ENCODE measurements around the gene PITPNB.

The PITPNB gene

DNA sequence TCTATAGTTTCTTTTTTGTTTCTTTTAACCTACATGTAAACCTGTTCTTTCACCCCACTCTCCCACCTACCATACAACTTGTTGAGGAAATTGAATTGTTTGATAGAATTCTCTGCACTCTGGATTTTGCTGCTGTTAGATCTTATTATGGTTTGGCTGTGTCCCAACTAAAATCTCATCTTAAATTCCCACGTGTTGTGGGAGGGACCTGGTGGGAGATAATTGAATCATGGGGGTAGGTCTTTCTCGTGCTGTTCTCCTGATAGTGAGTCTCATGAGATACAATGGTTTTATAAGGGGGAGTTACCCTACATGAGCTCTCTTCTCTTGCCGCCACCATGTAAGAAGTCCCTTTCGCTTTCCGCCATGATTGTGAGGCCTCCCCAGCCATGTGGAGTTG is 15.0 kb upstream of the PITPNB start:
- Histone ChIP-seq H3K4me3 (ENCODE audit: low read depth, low read length) (no peak overlapping the region), H2AFZ (no peak overlapping the region), H3K4me1 (no peaks in the 10 kb centered on the region), H3K4me2 (ENCODE audit: low read length) (no peak overlapping the region), H3K36me3 (ENCODE audit: control insufficient read depth, insufficient read depth, low read length) (no peaks in the 10 kb centered on the region), H3K27ac (no peak overlapping the region), H3K9ac (no peak overlapping the region), H3K79me2 (peaks cover 3% of the 10 kb centered on the region), H3K27me3 (ENCODE audit: control insufficient read depth, insufficient read depth, low read length) (no peaks in the 10 kb centered on the region), H3K9me3 (ENCODE audit: control insufficient read depth, low read length) (no peaks in the 10 kb centered on the region)
- TF ChIP-seq, protein P1, sequence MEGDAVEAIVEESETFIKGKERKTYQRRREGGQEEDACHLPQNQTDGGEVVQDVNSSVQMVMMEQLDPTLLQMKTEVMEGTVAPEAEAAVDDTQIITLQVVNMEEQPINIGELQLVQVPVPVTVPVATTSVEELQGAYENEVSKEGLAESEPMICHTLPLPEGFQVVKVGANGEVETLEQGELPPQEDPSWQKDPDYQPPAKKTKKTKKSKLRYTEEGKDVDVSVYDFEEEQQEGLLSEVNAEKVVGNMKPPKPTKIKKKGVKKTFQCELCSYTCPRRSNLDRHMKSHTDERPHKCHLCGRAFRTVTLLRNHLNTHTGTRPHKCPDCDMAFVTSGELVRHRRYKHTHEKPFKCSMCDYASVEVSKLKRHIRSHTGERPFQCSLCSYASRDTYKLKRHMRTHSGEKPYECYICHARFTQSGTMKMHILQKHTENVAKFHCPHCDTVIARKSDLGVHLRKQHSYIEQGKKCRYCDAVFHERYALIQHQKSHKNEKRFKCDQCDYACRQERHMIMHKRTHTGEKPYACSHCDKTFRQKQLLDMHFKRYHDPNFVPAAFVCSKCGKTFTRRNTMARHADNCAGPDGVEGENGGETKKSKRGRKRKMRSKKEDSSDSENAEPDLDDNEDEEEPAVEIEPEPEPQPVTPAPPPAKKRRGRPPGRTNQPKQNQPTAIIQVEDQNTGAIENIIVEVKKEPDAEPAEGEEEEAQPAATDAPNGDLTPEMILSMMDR (IDR thresholded peaks at IDR 0.05) = no peak

DNA sequence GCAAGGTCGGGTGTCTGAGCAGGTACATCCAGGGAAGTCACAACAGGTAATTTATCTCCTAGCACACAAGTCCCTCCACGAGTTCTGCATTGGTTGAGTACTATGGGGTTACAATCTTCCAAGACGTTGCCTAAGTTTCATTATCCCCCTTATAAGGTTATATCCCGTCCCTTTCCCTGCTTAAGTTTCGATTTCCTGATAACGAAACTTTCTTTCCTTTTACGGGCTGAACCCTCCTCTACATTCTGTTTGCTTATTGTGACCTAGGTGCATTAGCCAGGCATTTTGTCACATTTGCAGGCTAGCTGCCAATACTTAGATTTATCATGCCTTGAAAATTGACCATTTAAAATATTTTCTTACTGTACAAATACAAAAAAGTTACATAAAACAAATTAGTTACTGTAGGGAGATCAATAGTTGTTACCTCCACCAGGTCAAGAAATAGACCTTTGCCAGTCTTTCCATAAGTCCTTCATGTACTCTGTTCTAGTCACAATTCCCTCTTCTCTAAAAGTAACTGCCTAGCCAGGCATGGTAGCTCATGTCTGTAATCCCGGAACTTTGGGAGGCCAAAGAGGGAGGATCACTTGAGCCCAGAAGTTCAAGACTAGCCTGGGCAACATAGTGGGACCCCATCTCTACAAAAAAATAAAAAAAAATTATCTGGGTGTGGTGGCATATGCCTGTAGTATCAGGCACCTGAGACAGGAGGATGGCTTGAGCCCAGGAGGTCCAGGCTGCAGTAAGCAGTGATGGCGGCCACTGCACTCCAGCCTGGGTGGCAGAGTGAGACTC is 14.3 kb upstream of the PITPNB start:
- Histone ChIP-seq H3K27ac (no peak overlapping the region), H2AFZ (no peak overlapping the region), H3K27me3 (ENCODE audit: control insufficient read depth, insufficient read depth, low read length) (no peaks in the 10 kb centered on the region), H3K4me3 (ENCODE audit: low read depth, low read length) (no peak overlapping the region), H3K4me2 (ENCODE audit: low read length) (no peak overlapping the region), H3K9me3 (ENCODE audit: control insufficient read depth, low read length) (no peaks in the 10 kb centered on the region), H3K4me1 (no peaks in the 10 kb centered on the region), H3K36me3 (ENCODE audit: control insufficient read depth, insufficient read depth, low read length) (no peaks in the 10 kb centered on the region), H3K79me2 (peaks cover 4% of the 10 kb centered on the region), H3K9ac (no peak overlapping the region)
- TF ChIP-seq, protein P1 (IDR thresholded peaks at IDR 0.05) = no peak

DNA sequence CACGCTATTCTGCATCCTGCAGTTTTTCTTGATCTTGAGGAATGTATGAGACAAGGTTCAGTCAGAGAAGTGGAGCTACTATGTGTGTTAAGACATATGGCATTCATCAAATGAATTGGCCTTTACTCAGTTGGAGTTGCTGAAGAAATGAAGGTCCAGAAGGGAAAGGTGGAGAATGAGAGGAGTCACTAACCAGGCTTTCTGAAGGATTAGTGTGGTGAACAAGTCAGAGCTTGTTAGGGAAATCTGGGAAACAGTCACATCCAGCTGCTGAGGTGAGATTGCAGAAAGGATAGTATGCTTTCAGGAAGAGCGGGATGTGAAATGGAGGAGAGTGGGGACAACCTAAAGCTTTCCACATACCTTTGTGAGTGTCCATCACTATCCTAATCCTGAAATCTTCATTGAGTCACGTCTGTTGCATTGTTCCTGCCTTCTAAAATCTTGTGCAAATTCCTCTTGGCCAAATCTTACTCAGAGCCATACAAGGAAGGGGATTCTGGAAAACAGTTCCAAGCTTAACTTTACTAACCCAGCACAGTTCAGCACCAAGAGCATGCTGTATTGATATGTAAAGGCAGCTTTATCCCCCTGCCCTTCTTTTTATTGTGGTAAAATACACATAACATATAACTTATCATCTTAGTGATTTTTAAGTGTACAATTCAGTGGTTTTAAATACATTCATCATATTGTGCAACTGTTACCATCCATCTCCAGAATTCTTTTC is 11.4 kb upstream of the PITPNB start:
- Histone ChIP-seq H3K36me3 (ENCODE audit: control insufficient read depth, insufficient read depth, low read length) (no peaks in the 10 kb centered on the region), H3K79me2 (peaks cover 4% of the 10 kb centered on the region)
- TF ChIP-seq, protein P1 (IDR thresholded peaks at IDR 0.05) = no peak

DNA sequence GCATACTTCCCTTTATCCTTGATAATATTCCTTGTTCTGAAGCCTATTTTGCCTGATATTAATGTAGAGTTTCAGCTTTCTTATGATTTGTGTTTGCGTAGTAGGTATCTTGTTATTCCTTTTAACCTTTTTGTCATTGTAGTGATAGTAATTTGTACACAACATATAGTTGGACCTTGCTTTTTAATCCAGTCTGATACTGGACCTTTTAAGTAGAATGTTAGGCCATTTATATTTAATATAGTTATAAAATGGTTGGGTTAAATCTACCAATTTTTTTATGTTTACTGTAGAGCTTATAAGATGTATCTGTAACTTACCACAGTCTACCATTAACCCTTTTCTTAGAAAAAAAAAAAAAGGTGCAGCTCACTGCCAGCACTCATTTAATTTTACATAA is 8.6 kb upstream of the PITPNB start:
- no peak overlapping the region for H2AFZ ChIP-seq
- H3K9ac ChIP-seq = no peak overlapping the region
- no peaks in the 10 kb centered on the region for H3K4me1 ChIP-seq
- no peak overlapping the region for H3K27ac ChIP-seq
- no peak overlapping the region for H3K4me3 ChIP-seq (ENCODE audit: low read depth, low read length)
- TF ChIP-seq, protein P1 (IDR thresholded peaks at IDR 0.05) = no peak
- no peaks in the 10 kb centered on the region for H3K27me3 ChIP-seq (ENCODE audit: control insufficient read depth, insufficient read depth, low read length)
- H3K36me3 ChIP-seq (ENCODE audit: control insufficient read depth, insufficient read depth, low read length) = no peaks in the 10 kb centered on the region
- no peak overlapping the region for H3K4me2 ChIP-seq (ENCODE audit: low read length)
- peaks cover 4% of the 10 kb centered on the region for H3K79me2 ChIP-seq
- H3K9me3 ChIP-seq (ENCODE audit: control insufficient read depth, low read length) = no peaks in the 10 kb centered on the region

More for the DNA sequence above, 11.4 kb upstream of the PITPNB start:
- Histone ChIP-seq H3K27ac (no peak overlapping the region), H3K4me1 (no peaks in the 10 kb centered on the region), H3K4me3 (ENCODE audit: low read depth, low read length) (no peak overlapping the region), H3K27me3 (ENCODE audit: control insufficient read depth, insufficient read depth, low read length) (no peaks in the 10 kb centered on the region), H3K4me2 (ENCODE audit: low read length) (no peak overlapping the region), H2AFZ (no peak overlapping the region), H3K9ac (no peak overlapping the region), H3K9me3 (ENCODE audit: control insufficient read depth, low read length) (no peaks in the 10 kb centered on the region)
